AG04450 (cell line): ENCODE measurements around the gene PCDHGA9. TPM values are rescaled to one million over a fixed set of nuclear protein-coding genes. Genes with fewer than 3 reads are reported as not detected.

Experiments used
- CTCF ChIA-PET: fragments of 300-600, 350-600 bp; formaldehyde crosslinking; extraction: SDS; loops from one replicate; lab custom pipeline; 2022; ENCODE audit warnings: antibody characterized with exemption, inconsistent platforms; lab: Charles Lee
- POLR2A ChIA-PET: fragments of 350-600 bp; formaldehyde crosslinking; extraction: SDS; loops from one replicate; lab custom pipeline; 2021; ENCODE audit warnings: antibody characterized with exemption, inconsistent platforms; lab: Yijun Ruan, JAX
- DNase-seq: peaks from one replicate; pipeline ENCODE4 v3.0.0-alpha.2; 2011; ENCODE audit warnings: low read depth, low spot score
- H3K27ac ChIP-seq: one replicate; pipeline ENCODE4 v1.5.1; 2012; ENCODE audit warnings: low read depth, low read length, control low read depth
- H3K27me3 ChIP-seq: one replicate; pipeline ENCODE4 v1.6.0; 2012; ENCODE audit warnings: low read length; ENCODE audit not compliant: control insufficient read depth, insufficient read depth
- H3K4me3 ChIP-seq: 2 replicates; pipeline ENCODE4 v1.5.1; 2011; ENCODE audit warnings: mild to moderate bottlenecking, low read depth, low read length, control low read depth
- H3K9me3 ChIP-seq: 2 replicates; pipeline ENCODE4 v1.5.1; 2012; ENCODE audit warnings: low read length; ENCODE audit not compliant: control insufficient read depth, insufficient read depth
- CTCF ChIP-seq: IDR thresholded peaks from 2 replicates; pipeline ENCODE4 v1.5.1; 2011; ENCODE audit warnings: low read depth, low read length, control low read depth, inconsistent platforms
- polyA minus RNA-seq: library from RNA; depleted of rRNA, polyadenylated mRNA; stranded (reverse); fragments of >200 nt; gene quantifications from 2 replicates; pipeline ENCODE4 v1.2.3, GENCODE V29; 2011; rRNA and poly(A)+ RNA removed
- polyA plus RNA-seq: library from polyadenylated mRNA; depleted of rRNA; stranded (reverse); fragments of >200 nt; gene quantifications from 2 replicates; pipeline ENCODE4 v1.2.3, GENCODE V29; 2011; rRNA removed

The PCDHGA9 gene
- 6.4 and 8.0 TPM in 2 replicates for polyA plus RNA-seq
- 13.2 and 14.6 TPM in 2 replicates for polyA minus RNA-seq

- H3K27me3 ChIP-seq, result no peaks in the 10 kb centered on the region
- TF ChIP-seq CTCF, result peak; percentile 53
- H3K4me3 ChIP-seq, result peak within 1 kb of the TSS; percentile 45
- POLR2A ChIA-PET, result interaction anchor here (1.1 kb wide), 1 partner anchor 161 kb away, joined by 4 read pairs; no protein-coding TSS in a partner anchor
- H3K9me3 ChIP-seq, result peaks cover 64% of the 10 kb centered on the region
- H3K27ac ChIP-seq, result peak within 1 kb of the TSS; percentile 47
- CTCF ChIA-PET, result interaction anchor here (0.9 to 2.0 kb wide), 6 partner anchors 10 to 165 kb away, joined by 3 to 18 read pairs (median 7); partner anchors contain the start of genes PCDHGA10 and PCDHGB7
- no peak for DNase-seq
Observed at GRCh38 chr5:141402553-141403243, at the start of gene PCDHGA9. Gene PCDHGA9 (plus strand): TSS chr5:141402778. CDS start chr5:141402953, 175 bp downstream.

DNA sequence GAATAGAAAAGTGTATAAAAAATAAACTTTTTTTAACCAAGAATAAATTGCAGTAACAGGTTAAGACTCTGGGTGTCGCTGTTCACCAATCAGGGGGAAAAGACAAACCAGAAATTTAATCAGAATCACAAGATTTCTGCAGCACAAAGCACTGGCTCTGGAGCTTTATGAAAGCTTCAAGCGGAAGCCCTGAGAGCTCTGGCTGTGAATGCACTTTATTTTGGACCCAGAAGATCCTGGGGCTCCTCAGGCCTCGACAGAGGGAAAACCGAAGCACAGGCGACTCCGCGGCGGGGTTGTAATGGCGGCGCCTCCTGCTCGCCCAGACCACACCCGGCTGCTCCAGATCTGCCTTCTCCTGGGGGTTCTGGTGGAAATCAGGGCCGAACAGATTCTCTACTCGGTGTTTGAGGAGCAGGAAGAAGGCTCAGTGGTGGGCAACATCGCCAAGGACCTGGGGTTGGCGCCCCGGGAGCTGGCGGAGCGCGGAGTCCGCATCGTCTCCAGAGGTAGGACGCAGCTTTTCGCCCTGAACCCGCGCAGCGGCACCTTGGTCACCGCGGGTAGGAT lies 47.6 kb upstream of the PCDHGA9 start, which contains the start of gene PCDHGA4:
TSS of gene PCDHGA4 (plus strand) at position 122 of the 570 bp plus-strand sequence. CDS start at position 209, 87 bp downstream.
- Histone ChIP-seq H3K27me3 (peaks cover 2% of the 10 kb centered on the region), H3K9me3 (peaks cover 56% of the 10 kb centered on the region), H3K4me3 (peak within 1 kb of the TSS; percentile 51), H3K27ac (peak within 1 kb of the TSS; percentile 33)
- DNase-seq, result no peak
- POLR2A ChIA-PET, result interaction anchor here (1.0 kb wide), 1 partner anchor 209 kb away, joined by 3 read pairs; no protein-coding TSS in a partner anchor
- peak; percentile 54 for TF ChIP-seq CTCF
- CTCF ChIA-PET, result interaction anchor here (1.1 to 2.7 kb wide), 9 partner anchors 16 to 212 kb away, joined by 3 to 35 read pairs (median 6); partner anchors contain the start of genes PCDHGA10, PCDHGA2, PCDHGB7 and TAF7

- H3K27ac ChIP-seq, result no peak overlapping the region
- CTCF ChIA-PET, result interaction anchor here (1.1 to 2.7 kb wide), 10 partner anchors 17 to 211 kb away, joined by 3 to 35 read pairs (median 6); partner anchors contain the start of genes PCDHGA10, PCDHGA2, PCDHGB7 and TAF7
- TF ChIP-seq CTCF, result no peak
- POLR2A ChIA-PET, result no interaction called here
- peaks cover 4% of the 10 kb centered on the region for H3K27me3 ChIP-seq
- peak overlapping the region; percentile 51 for H3K4me3 ChIP-seq
- H3K9me3 ChIP-seq, result peaks cover 57% of the 10 kb centered on the region
- no peak for DNase-seq
Observed at GRCh38 chr5:141355641-141356040, 46.9 kb upstream of the PCDHGA9 start.

GRCh38 chr5:141356133-141356532 lies 46.4 kb upstream of the PCDHGA9 start:
- Histone ChIP-seq H3K4me3 (no peak overlapping the region), H3K27me3 (peaks cover 4% of the 10 kb centered on the region), H3K27ac (no peak overlapping the region), H3K9me3 (peaks cover 58% of the 10 kb centered on the region)
- POLR2A ChIA-PET, result no interaction called here
- CTCF ChIA-PET, result interaction anchor here (1.1 to 2.1 kb wide), 7 partner anchors 17 to 210 kb away, joined by 3 to 13 read pairs (median 6); partner anchors contain the start of genes PCDHGA2, PCDHGB7 and TAF7
- no peak for TF ChIP-seq CTCF
- DNase-seq, result no peak
